ENCODE data around the gene FERMT2. TPM values are rescaled to one million over a fixed set of nuclear protein-coding genes. Genes with fewer than 3 reads are reported as not detected.

The FERMT2 gene
- total RNA-seq, 1 donor from 2014 or later: 78.4 TPM

GRCh38 chr14:52960627-52961026 lies 9.8 kb upstream of the FERMT2 start:
- Mint-ChIP-seq H3K27ac (no peak overlapping the region), H3K36me3 (peaks cover 2% of the 10 kb centered on the region), H3K4me3 (no peak overlapping the region), H3K27me3 (ENCODE audit: low read depth) (no peaks in the 10 kb centered on the region), H3K9me3 (peaks cover 3% of the 10 kb centered on the region), H3K4me1 (peaks cover 11% of the 10 kb centered on the region)
- DNase-seq (ENCODE audit: low spot score in 2 of 2, unreplicated experiment in 2 of 2): no peak
- no peak for TF ChIP-seq CTCF (IDR thresholded peaks at IDR 0.05; ENCODE audit: unreplicated experiment)

- Mint-ChIP-seq H3K36me3 (peaks cover 2% of the 10 kb centered on the region), H3K27ac (peak overlapping the region; percentile 78), H3K27me3 (ENCODE audit: low read depth) (no peaks in the 10 kb centered on the region), H3K4me3 (no peak overlapping the region), H3K4me1 (peaks cover 41% of the 10 kb centered on the region), H3K9me3 (peaks cover 3% of the 10 kb centered on the region)
- DNase-seq (ENCODE audit: low spot score in 2 of 2, unreplicated experiment in 2 of 2): no peak
- TF ChIP-seq CTCF (IDR thresholded peaks at IDR 0.05; ENCODE audit: unreplicated experiment): no peak
Observed at GRCh38 chr14:52954346-52955214, 3.7 kb upstream of the FERMT2 start.

GRCh38 chr14:52951681-52952554 lies 1.1 kb upstream of the FERMT2 start:
- H3K36me3 Mint-ChIP-seq: peaks cover 6% of the 10 kb centered on the region
- no peaks in the 10 kb centered on the region for H3K9me3 Mint-ChIP-seq
- no peaks in the 10 kb centered on the region for H3K27me3 Mint-ChIP-seq (ENCODE audit: low read depth)
- H3K27ac Mint-ChIP-seq: peak overlapping the region; percentile 94
- H3K4me1 Mint-ChIP-seq: peaks cover 59% of the 10 kb centered on the region
- DNase-seq (ENCODE audit: low spot score in 2 of 2, unreplicated experiment in 2 of 2): no peak
- H3K4me3 Mint-ChIP-seq: peak overlapping the region; percentile 71
- no peak for TF ChIP-seq CTCF (IDR thresholded peaks at IDR 0.05; ENCODE audit: unreplicated experiment)

- DNase-seq (ENCODE audit: low spot score in 2 of 2, unreplicated experiment in 2 of 2): peak; percentile 46 to 75
- no peaks in the 10 kb centered on the region for H3K9me3 Mint-ChIP-seq
- TF ChIP-seq CTCF (IDR thresholded peaks at IDR 0.05; ENCODE audit: unreplicated experiment): no peak
- H3K4me1 Mint-ChIP-seq: peaks cover 59% of the 10 kb centered on the region
- H3K27me3 Mint-ChIP-seq (ENCODE audit: low read depth): no peaks in the 10 kb centered on the region
- H3K27ac Mint-ChIP-seq: peak overlapping the region; percentile 85
- H3K36me3 Mint-ChIP-seq: peaks cover 8% of the 10 kb centered on the region
- peak overlapping the region; percentile 98 for H3K4me3 Mint-ChIP-seq
Observed at GRCh38 chr14:52950410-52950897, 396 bp downstream of the FERMT2 start.

GRCh38 chr14:52949711-52950409 lies 990 bp downstream of the FERMT2 start:
- Mint-ChIP-seq H3K27ac (peak overlapping the region; percentile 85), H3K4me1 (peaks cover 54% of the 10 kb centered on the region), H3K36me3 (peaks cover 9% of the 10 kb centered on the region), H3K9me3 (no peaks in the 10 kb centered on the region), H3K27me3 (ENCODE audit: low read depth) (no peaks in the 10 kb centered on the region), H3K4me3 (peak overlapping the region; percentile 98)
- no peak for TF ChIP-seq CTCF (IDR thresholded peaks at IDR 0.05; ENCODE audit: unreplicated experiment)
- peak in 1 of 2 experiments; percentile 59 for DNase-seq (ENCODE audit: low spot score in 2 of 2, unreplicated experiment in 2 of 2)

Measured in mesothelial cell of epicardium (in vitro differentiated cells).